ENCODE measurements around the gene ADGRF5. TPM values are rescaled to one million over a fixed set of nuclear protein-coding genes. Genes with fewer than 3 reads are reported as not detected.

ADGRF5 gene
- total RNA-seq, result 8.3 TPM

GRCh38 chr6:46921731-46922130, at the start of gene ADGRF5:
ADGRF5 (minus strand) TSS chr6:46921938; CDS start chr6:46906762, 15,176 bp downstream.
- ATAC-seq (peak; percentile 57), DNase-seq (ENCODE audit: low spot score) (no peak)

- DNase-seq (ENCODE audit: low spot score), result no peak
- ATAC-seq, result no peak
These were observed 47.5 kb upstream of the ADGRF5 start for GRCh38 chr6:46969206-46969605.

- no peak for ATAC-seq
- no peak for DNase-seq (ENCODE audit: low spot score)
These were observed 46.1 kb upstream of the ADGRF5 start for GRCh38 chr6:46967826-46968349.

GRCh38 chr6:46964716-46965519, 43.2 kb upstream of the ADGRF5 start:
- ATAC-seq (no peak), DNase-seq (ENCODE audit: low spot score) (no peak)

GRCh38 chr6:46963626-46964025, 41.9 kb upstream of the ADGRF5 start:
- no peak for DNase-seq (ENCODE audit: low spot score)
- no peak for ATAC-seq

GRCh38 chr6:46963039-46963438, 41.3 kb upstream of the ADGRF5 start:
- DNase-seq (ENCODE audit: low spot score) (no peak), ATAC-seq (no peak)

- ATAC-seq (no peak), DNase-seq (ENCODE audit: low spot score) (no peak)
These were observed 40.0 kb upstream of the ADGRF5 start for GRCh38 chr6:46961711-46962110.

GRCh38 chr6:46961232-46961631, 39.5 kb upstream of the ADGRF5 start:
- DNase-seq (ENCODE audit: low spot score) (no peak), ATAC-seq (no peak)

- ATAC-seq, result no peak
- DNase-seq (ENCODE audit: low spot score), result no peak
These were observed 37.7 kb upstream of the ADGRF5 start for GRCh38 chr6:46959419-46959818.

- ATAC-seq, result no peak
- no peak for DNase-seq (ENCODE audit: low spot score)
These were observed 34.7 kb upstream of the ADGRF5 start for GRCh38 chr6:46956409-46956808.

- ATAC-seq, result peak; percentile 47
- no peak for DNase-seq (ENCODE audit: low spot score)
These were observed 33.2 kb upstream of the ADGRF5 start for GRCh38 chr6:46954837-46955451.

- ATAC-seq, result no peak
- DNase-seq (ENCODE audit: low spot score), result no peak
These were observed 32.2 kb upstream of the ADGRF5 start for GRCh38 chr6:46953921-46954320.

GRCh38 chr6:46949632-46950280, 28.0 kb upstream of the ADGRF5 start:
- ATAC-seq (peak; percentile 48), DNase-seq (ENCODE audit: low spot score) (no peak)

- DNase-seq (ENCODE audit: low spot score) (no peak), ATAC-seq (peak; percentile 60)
These were observed 27.0 kb upstream of the ADGRF5 start for GRCh38 chr6:46948699-46949098.

- ATAC-seq, result peak; percentile 31
These were observed 25.8 kb upstream of the ADGRF5 start for GRCh38 chr6:46947497-46947896.

GRCh38 chr6:46940433-46941226, 18.9 kb upstream of the ADGRF5 start:
- ATAC-seq (no peak), DNase-seq (ENCODE audit: low spot score) (no peak)

More at GRCh38 chr6:46947497-46947896, 25.8 kb upstream of the ADGRF5 start:
- no peak for DNase-seq (ENCODE audit: low spot score)

GRCh38 chr6:46937642-46938041, 15.9 kb upstream of the ADGRF5 start:
- DNase-seq (ENCODE audit: low spot score) (no peak), ATAC-seq (no peak)

- no peak for DNase-seq (ENCODE audit: low spot score)
- ATAC-seq, result peak; percentile 67
These were observed 13.9 kb upstream of the ADGRF5 start for GRCh38 chr6:46935687-46936086.

- ATAC-seq (no peak), DNase-seq (ENCODE audit: low spot score) (no peak)
These were observed 12.0 kb upstream of the ADGRF5 start for GRCh38 chr6:46933751-46934150.

GRCh38 chr6:46932526-46933319, 11.0 kb upstream of the ADGRF5 start:
- ATAC-seq, result no peak
- DNase-seq (ENCODE audit: low spot score), result no peak

Data from left lobe of liver (tissue), 2 donors.